Measurements from ENCODE around the gene ADCY3.

ADCY3 gene

GRCh38 chr2:24872344-24873115 is 47.5 kb downstream of the ADCY3 start:
- no peak for DNase-seq

- no peak for DNase-seq
Measured at GRCh38 chr2:24871852-24872333, 48.1 kb downstream of the ADCY3 start.

- DNase-seq = no peak
Measured at GRCh38 chr2:24870891-24871705, 48.9 kb downstream of the ADCY3 start.

GRCh38 chr2:24870440-24870839 is 49.6 kb downstream of the ADCY3 start:
- DNase-seq = no peak

GRCh38 chr2:24866946-24867345 is 53.1 kb downstream of the ADCY3 start:
- no peak for DNase-seq

GRCh38 chr2:24863641-24864040 is 56.4 kb downstream of the ADCY3 start:
- DNase-seq = no peak

GRCh38 chr2:24861500-24861899 is 58.5 kb downstream of the ADCY3 start:
- DNase-seq = no peak

GRCh38 chr2:24860631-24861030 is 59.4 kb downstream of the ADCY3 start:
- no peak for DNase-seq

GRCh38 chr2:24859968-24860600 is 60.0 kb downstream of the ADCY3 start:
- DNase-seq = no peak

GRCh38 chr2:24858996-24859395 is 61.0 kb downstream of the ADCY3 start:
- no peak for DNase-seq

GRCh38 chr2:24857746-24858145 is 62.3 kb downstream of the ADCY3 start:
- no peak for DNase-seq

GRCh38 chr2:24856791-24857211 is 63.2 kb downstream of the ADCY3 start:
- DNase-seq = no peak

GRCh38 chr2:24855726-24856125 is 64.3 kb downstream of the ADCY3 start:
- no peak for DNase-seq

- no peak for DNase-seq
Measured at GRCh38 chr2:24855022-24855622, 64.9 kb downstream of the ADCY3 start.

GRCh38 chr2:24853996-24854395 is 66.0 kb downstream of the ADCY3 start:
- no peak for DNase-seq

GRCh38 chr2:24853046-24853445 is 67.0 kb downstream of the ADCY3 start:
- no peak for DNase-seq

GRCh38 chr2:24852431-24853020 is 67.5 kb downstream of the ADCY3 start:
- no peak for DNase-seq

GRCh38 chr2:24852026-24852425 is 68.0 kb downstream of the ADCY3 start:
- no peak for DNase-seq

- no peak for DNase-seq
Measured at GRCh38 chr2:24850944-24851343, 69.1 kb downstream of the ADCY3 start.

GRCh38 chr2:24845691-24846090 is 74.3 kb downstream of the ADCY3 start:
- DNase-seq = no peak

GRCh38 chr2:24844023-24844685 is 75.9 kb downstream of the ADCY3 start:
- no peak for DNase-seq

GRCh38 chr2:24843330-24843860 is 76.6 kb downstream of the ADCY3 start:
- DNase-seq = no peak
